ENCODE measurements around the gene GPNMB. TPM values are rescaled to one million over a fixed set of nuclear protein-coding genes. Genes with fewer than 3 reads are reported as not detected.
A peak's percentile ranks its signal among the peaks of the same experiment; 100 is the strongest.

GPNMB gene
- total and polyA plus RNA-seq, 2 of the 13 experiments (the other 11 are each of a cell fraction or from before 2014, with no cell fraction given): 1.1 to 1.6 TPM

DNA sequence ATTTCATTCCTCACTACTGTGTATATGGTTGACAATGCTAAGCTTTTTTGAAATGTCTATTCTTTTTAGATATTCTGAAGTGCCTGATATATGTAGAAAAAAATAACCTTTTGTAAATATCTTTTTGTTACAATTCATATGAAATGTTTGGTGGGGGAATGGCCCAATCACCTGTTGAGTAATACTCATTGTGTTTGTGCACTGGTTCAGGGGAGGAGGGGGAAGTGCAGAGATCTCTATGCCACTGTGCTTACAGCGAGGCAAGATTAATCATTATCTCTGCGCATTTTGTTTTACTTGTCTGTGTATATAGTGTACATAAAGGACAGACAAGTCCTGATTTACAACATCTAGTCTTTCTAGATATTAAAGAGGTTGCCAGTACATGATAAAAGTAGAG is 39.6 kb upstream of the GPNMB start (continued):
- TF ChIP-seq, protein P1, sequence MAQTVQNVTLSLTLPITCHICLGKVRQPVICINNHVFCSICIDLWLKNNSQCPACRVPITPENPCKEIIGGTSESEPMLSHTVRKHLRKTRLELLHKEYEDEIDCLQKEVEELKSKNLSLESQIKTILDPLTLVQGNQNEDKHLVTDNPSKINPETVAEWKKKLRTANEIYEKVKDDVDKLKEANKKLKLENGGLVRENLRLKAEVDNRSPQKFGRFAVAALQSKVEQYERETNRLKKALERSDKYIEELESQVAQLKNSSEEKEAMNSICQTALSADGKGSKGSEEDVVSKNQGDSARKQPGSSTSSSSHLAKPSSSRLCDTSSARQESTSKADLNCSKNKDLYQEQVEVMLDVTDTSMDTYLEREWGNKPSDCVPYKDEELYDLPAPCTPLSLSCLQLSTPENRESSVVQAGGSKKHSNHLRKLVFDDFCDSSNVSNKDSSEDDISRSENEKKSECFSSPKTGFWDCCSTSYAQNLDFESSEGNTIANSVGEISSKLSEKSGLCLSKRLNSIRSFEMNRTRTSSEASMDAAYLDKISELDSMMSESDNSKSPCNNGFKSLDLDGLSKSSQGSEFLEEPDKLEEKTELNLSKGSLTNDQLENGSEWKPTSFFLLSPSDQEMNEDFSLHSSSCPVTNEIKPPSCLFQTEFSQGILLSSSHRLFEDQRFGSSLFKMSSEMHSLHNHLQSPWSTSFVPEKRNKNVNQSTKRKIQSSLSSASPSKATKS (CRISPR knock-in tag; IDR thresholded peaks at IDR 0.05): no peak
- TF ChIP-seq ZFP62 (CRISPR knock-in tag; IDR thresholded peaks at IDR 0.05) (no peak), EED (CRISPR knock-in tag; IDR thresholded peaks at IDR 0.05) (no peak), PPARG (CRISPR knock-in tag; conservative IDR thresholded peaks at IDR 0.05) (no peak), ZFP36 (IDR thresholded peaks at IDR 0.05; ENCODE audit: borderline replicate concordance, low read depth, low read length, partially characterized antibody) (no peak), GTF2F1 (IDR thresholded peaks at IDR 0.05; ENCODE audit: low read length) (no peak), ZNF605 (CRISPR knock-in tag; IDR thresholded peaks at IDR 0.05) (no peak), CREM (IDR thresholded peaks at IDR 0.05) (no peak), CREM (CRISPR knock-in tag; IDR thresholded peaks at IDR 0.05) (no peak), ZFAT (CRISPR knock-in tag; conservative IDR thresholded peaks at IDR 0.05) (no peak), MED8 (CRISPR knock-in tag; IDR thresholded peaks at IDR 0.05; ENCODE audit: insufficient replicate concordance) (no peak), ZBTB1 (CRISPR knock-in tag; IDR thresholded peaks at IDR 0.05; ENCODE audit: borderline replicate concordance) (no peak), ZNF496 (CRISPR knock-in tag; IDR thresholded peaks at IDR 0.05; ENCODE audit: insufficient replicate concordance) (no peak), ZNF703 (CRISPR knock-in tag; IDR thresholded peaks at IDR 0.05; ENCODE audit: borderline replicate concordance) (no peak), HMG20A (CRISPR knock-in tag; IDR thresholded peaks at IDR 0.05; ENCODE audit: borderline replicate concordance) (no peak)
- TF ChIP-seq, protein P2, sequence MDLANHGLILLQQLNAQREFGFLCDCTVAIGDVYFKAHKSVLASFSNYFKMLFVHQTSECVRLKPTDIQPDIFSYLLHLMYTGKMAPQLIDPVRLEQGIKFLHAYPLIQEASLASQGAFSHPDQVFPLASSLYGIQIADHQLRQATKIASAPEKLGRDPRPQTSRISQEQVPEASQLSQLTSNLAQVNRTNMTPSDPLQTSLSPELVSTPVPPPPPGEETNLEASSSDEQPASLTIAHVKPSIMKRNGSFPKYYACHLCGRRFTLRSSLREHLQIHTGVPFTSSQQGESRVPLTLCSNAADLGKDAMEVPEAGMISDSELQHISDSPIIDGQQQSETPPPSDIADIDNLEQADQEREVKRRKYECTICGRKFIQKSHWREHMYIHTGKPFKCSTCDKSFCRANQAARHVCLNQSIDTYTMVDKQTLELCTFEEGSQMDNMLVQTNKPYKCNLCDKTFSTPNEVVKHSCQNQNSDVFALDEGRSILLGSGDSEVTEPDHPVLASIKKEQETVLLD (CRISPR knock-in tag; IDR thresholded peaks at IDR 0.05; ENCODE audit: low read depth): no peak
- TF ChIP-seq, protein P3, sequence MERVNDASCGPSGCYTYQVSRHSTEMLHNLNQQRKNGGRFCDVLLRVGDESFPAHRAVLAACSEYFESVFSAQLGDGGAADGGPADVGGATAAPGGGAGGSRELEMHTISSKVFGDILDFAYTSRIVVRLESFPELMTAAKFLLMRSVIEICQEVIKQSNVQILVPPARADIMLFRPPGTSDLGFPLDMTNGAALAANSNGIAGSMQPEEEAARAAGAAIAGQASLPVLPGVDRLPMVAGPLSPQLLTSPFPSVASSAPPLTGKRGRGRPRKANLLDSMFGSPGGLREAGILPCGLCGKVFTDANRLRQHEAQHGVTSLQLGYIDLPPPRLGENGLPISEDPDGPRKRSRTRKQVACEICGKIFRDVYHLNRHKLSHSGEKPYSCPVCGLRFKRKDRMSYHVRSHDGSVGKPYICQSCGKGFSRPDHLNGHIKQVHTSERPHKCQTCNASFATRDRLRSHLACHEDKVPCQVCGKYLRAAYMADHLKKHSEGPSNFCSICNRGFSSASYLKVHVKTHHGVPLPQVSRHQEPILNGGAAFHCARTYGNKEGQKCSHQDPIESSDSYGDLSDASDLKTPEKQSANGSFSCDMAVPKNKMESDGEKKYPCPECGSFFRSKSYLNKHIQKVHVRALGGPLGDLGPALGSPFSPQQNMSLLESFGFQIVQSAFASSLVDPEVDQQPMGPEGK (CRISPR knock-in tag; IDR thresholded peaks at IDR 0.05): peak; percentile 35; the same call in 1 of the 2 replicates
- TF ChIP-seq, protein P4, sequence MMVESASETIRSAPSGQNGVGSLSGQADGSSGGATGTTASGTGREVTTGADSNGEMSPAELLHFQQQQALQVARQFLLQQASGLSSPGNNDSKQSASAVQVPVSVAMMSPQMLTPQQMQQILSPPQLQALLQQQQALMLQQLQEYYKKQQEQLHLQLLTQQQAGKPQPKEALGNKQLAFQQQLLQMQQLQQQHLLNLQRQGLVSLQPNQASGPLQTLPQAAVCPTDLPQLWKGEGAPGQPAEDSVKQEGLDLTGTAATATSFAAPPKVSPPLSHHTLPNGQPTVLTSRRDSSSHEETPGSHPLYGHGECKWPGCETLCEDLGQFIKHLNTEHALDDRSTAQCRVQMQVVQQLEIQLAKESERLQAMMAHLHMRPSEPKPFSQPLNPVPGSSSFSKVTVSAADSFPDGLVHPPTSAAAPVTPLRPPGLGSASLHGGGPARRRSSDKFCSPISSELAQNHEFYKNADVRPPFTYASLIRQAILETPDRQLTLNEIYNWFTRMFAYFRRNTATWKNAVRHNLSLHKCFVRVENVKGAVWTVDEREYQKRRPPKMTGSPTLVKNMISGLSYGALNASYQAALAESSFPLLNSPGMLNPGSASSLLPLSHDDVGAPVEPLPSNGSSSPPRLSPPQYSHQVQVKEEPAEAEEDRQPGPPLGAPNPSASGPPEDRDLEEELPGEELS (CRISPR knock-in tag; IDR thresholded peaks at IDR 0.05): peak; percentile 68
- TF ChIP-seq, protein P5, sequence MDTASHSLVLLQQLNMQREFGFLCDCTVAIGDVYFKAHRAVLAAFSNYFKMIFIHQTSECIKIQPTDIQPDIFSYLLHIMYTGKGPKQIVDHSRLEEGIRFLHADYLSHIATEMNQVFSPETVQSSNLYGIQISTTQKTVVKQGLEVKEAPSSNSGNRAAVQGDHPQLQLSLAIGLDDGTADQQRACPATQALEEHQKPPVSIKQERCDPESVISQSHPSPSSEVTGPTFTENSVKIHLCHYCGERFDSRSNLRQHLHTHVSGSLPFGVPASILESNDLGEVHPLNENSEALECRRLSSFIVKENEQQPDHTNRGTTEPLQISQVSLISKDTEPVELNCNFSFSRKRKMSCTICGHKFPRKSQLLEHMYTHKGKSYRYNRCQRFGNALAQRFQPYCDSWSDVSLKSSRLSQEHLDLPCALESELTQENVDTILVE (CRISPR knock-in tag; IDR thresholded peaks at IDR 0.05): no peak
- TF ChIP-seq, protein P6, sequence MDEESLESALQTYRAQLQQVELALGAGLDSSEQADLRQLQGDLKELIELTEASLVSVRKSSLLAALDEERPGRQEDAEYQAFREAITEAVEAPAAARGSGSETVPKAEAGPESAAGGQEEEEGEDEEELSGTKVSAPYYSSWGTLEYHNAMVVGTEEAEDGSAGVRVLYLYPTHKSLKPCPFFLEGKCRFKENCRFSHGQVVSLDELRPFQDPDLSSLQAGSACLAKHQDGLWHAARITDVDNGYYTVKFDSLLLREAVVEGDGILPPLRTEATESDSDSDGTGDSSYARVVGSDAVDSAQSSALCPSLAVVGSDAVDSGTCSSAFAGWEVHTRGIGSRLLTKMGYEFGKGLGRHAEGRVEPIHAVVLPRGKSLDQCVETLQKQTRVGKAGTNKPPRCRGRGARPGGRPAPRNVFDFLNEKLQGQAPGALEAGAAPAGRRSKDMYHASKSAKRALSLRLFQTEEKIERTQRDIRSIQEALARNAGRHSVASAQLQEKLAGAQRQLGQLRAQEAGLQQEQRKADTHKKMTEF (CRISPR knock-in tag; IDR thresholded peaks at IDR 0.05): no peak

Measured in HepG2 (cell line).